SK-N-SH treated with all-trans-retinoic acid at 6 μM for 48 hours (cell line): ENCODE data around the gene SLC35E1.

Experiments used
- CREB5 ChIP-seq: fragments of 250-450 bp; sonication (Bioruptor Pico); IDR thresholded peaks from 2 replicates; pipeline ENCODE4 v1.5.1; 2020; ENCODE audit warnings: low read depth, mild to moderate bottlenecking, moderate library complexity
- GLIS3 ChIP-seq: fragments of 250-450 bp; sonication (Bioruptor Pico); IDR thresholded peaks from 2 replicates; pipeline ENCODE4 v1.5.0; 2020; ENCODE audit warnings: mild to moderate bottlenecking, moderate library complexity
- ISL1 ChIP-seq: fragments of 250-450 bp; sonication (Bioruptor Pico); IDR thresholded peaks from 2 replicates; pipeline ENCODE4 v2.1.2; 2022; ENCODE audit warnings: mild to moderate bottlenecking, moderate library complexity
- PATZ1 ChIP-seq: fragments of 250-450 bp; sonication (Bioruptor Pico); IDR thresholded peaks from 2 replicates; pipeline ENCODE4 v1.8.0; 2020; ENCODE audit warnings: mild to moderate bottlenecking, moderate library complexity, borderline replicate concordance
- POU6F1 ChIP-seq: fragments of 250-450 bp; sonication (Bioruptor Pico); IDR thresholded peaks from 2 replicates; pipeline ENCODE4 v1.8.0; 2021; ENCODE audit warnings: low read depth, mild to moderate bottlenecking, moderate library complexity, borderline replicate concordance
- RARB ChIP-seq: fragments of 250-450 bp; sonication (Bioruptor Pico); IDR thresholded peaks from 2 replicates; pipeline ENCODE4 v1.8.0; 2021; ENCODE audit warnings: mild to moderate bottlenecking, moderate library complexity
- SNAI2 ChIP-seq: fragments of 250-450 bp; sonication (Bioruptor Pico); IDR thresholded peaks from 2 replicates; pipeline ENCODE4 v1.5.0; 2020; ENCODE audit warnings: mild to moderate bottlenecking, moderate library complexity
- TCF4 ChIP-seq: fragments of 250-450 bp; sonication (Bioruptor Pico); IDR thresholded peaks from 2 replicates; pipeline ENCODE4 v1.8.0; 2021; ENCODE audit warnings: mild to moderate bottlenecking, moderate library complexity, borderline replicate concordance
- TSHZ2 ChIP-seq: fragments of 250-450 bp; sonication (Bioruptor Pico); IDR thresholded peaks from 2 replicates; pipeline ENCODE4 v1.5.0; 2020; ENCODE audit warnings: mild to moderate bottlenecking, moderate library complexity
- ZFP3 ChIP-seq: fragments of 250-450 bp; sonication (Bioruptor Pico); IDR thresholded peaks from 2 replicates; pipeline ENCODE4 v1.5.0; 2020; ENCODE audit warnings: mild to moderate bottlenecking, moderate library complexity
- ZFP30 ChIP-seq: fragments of 450-650 bp; formaldehyde crosslinking; IDR thresholded peaks from 2 replicates; pipeline ENCODE4 v1.5.0; 2022; ENCODE audit warnings: mild to moderate bottlenecking, moderate library complexity
- ZNF565 ChIP-seq: fragments of 450-650 bp; formaldehyde crosslinking; conservative IDR thresholded peaks from 2 replicates; pipeline ENCODE4 v1.5.0; 2020; ENCODE audit warnings: low read depth, mild to moderate bottlenecking, moderate library complexity
- ZNF70 ChIP-seq: fragments of 450-650 bp; formaldehyde crosslinking; IDR thresholded peaks from 2 replicates; pipeline ENCODE4 v1.5.0; 2020; ENCODE audit warnings: mild to moderate bottlenecking, moderate library complexity
- ZNF8 ChIP-seq: fragments of 450-650 bp; formaldehyde crosslinking; IDR thresholded peaks from 2 replicates; pipeline ENCODE4 v1.5.0; 2020; ENCODE audit warnings: mild to moderate bottlenecking, moderate library complexity

- TF ChIP-seq GLIS3 (CRISPR knock-in tag) (no peak), ISL1 (CRISPR knock-in tag) (no peak), ZFP3 (CRISPR knock-in tag) (no peak), POU6F1 (CRISPR knock-in tag) (no peak), ZNF70 (no peak), ZNF8 (CRISPR knock-in tag) (no peak), ZNF565 (CRISPR knock-in tag) (no peak), PATZ1 (CRISPR knock-in tag) (no peak), RARB (CRISPR knock-in tag) (no peak), ZFP30 (CRISPR knock-in tag) (no peak), TSHZ2 (CRISPR knock-in tag) (no peak), SNAI2 (CRISPR knock-in tag) (no peak), CREB5 (CRISPR knock-in tag) (no peak), TCF4 (CRISPR knock-in tag) (no peak)
Measured at GRCh38 chr19:16573925-16574324, 1.7 kb upstream of the SLC35E1 start.
